ENCODE data around the gene ACOXL. TPM values are rescaled to one million over a fixed set of nuclear protein-coding genes. Genes with fewer than 3 reads are reported as not detected.

Gene ACOXL
- total RNA-seq, 4 donors from 2014 or later: 1.2 to 10.6 (median 2.1) TPM

DNA sequence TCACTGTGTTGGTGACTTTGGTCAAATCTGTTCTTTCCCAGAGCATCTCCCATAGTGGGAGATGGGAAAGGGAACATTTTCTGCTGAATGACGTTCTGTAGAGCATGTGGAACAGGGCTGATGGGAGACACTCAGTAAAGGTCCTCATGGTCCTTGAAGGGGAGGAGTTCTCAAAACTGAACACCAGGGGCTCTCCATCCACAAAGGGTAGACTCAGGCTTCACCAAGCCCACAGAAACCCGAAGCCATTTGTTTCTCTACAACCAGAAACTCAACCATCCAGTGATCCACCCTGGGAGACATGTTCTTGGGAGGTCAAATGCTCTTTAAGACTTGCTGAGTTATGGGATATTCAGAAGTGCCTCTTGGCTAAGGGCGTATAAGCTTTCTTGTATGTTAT is 131.8 kb downstream of the ACOXL start:
- Histone ChIP-seq H3K36me3 (no peaks in the 10 kb centered on the region), H3K27ac (no peak overlapping the region), H3K4me3 (replicated peaks in 1 of 3) (no peak overlapping the region), H3K4me1 (no peaks in the 10 kb centered on the region), H3K27me3 (no peaks in the 10 kb centered on the region), H3K9me3 (no peaks in the 10 kb centered on the region)
- TF ChIP-seq POLR2A (IDR thresholded peaks at IDR 0.05): no peak
- TF ChIP-seq, protein P1, sequence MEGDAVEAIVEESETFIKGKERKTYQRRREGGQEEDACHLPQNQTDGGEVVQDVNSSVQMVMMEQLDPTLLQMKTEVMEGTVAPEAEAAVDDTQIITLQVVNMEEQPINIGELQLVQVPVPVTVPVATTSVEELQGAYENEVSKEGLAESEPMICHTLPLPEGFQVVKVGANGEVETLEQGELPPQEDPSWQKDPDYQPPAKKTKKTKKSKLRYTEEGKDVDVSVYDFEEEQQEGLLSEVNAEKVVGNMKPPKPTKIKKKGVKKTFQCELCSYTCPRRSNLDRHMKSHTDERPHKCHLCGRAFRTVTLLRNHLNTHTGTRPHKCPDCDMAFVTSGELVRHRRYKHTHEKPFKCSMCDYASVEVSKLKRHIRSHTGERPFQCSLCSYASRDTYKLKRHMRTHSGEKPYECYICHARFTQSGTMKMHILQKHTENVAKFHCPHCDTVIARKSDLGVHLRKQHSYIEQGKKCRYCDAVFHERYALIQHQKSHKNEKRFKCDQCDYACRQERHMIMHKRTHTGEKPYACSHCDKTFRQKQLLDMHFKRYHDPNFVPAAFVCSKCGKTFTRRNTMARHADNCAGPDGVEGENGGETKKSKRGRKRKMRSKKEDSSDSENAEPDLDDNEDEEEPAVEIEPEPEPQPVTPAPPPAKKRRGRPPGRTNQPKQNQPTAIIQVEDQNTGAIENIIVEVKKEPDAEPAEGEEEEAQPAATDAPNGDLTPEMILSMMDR (IDR thresholded peaks at IDR 0.05): no peak
- intact Hi-C loops (cut with DNase I): no loop called here
- 89 to 98% methylated on average over 3 of the region's 3 CpGs for WGBS, 2 donors
- no peak for DNase-seq

DNA sequence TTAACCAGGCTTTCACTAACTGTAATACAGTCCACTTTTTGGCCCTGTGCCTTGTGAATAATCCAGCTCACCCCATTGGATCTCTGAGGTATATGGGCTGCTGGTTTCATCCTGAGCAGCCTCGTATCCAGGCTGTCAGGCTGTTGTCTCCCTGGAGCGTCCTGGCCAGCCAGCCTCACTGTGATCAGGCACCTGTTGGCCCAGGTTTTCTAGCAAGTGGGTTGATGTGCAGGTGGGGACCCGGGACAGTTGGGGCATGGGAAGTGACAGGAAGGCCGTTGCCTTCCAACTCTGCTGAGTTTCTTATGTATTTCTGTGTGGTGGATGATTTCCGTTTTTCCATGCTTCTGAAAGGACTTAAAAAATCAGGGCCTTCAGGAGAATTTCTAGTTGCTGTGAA is 132.4 kb downstream of the ACOXL start:
- TF ChIP-seq, protein P1 (IDR thresholded peaks at IDR 0.05): no peak
- no peak for TF ChIP-seq POLR2A (IDR thresholded peaks at IDR 0.05)
- DNase-seq: no peak
- Histone ChIP-seq H3K9me3 (no peaks in the 10 kb centered on the region), H3K4me3 (replicated peaks in 1 of 3) (no peak overlapping the region), H3K27me3 (no peaks in the 10 kb centered on the region), H3K36me3 (no peaks in the 10 kb centered on the region), H3K27ac (no peak overlapping the region), H3K4me1 (no peaks in the 10 kb centered on the region)
- intact Hi-C loops (cut with DNase I): no loop called here
- WGBS, 2 donors: 84 to 95% methylated on average over 5 of the region's 5 CpGs

- Histone ChIP-seq H3K4me1 (no peaks in the 10 kb centered on the region), H3K27ac (no peak overlapping the region), H3K9me3 (no peaks in the 10 kb centered on the region), H3K27me3 (no peaks in the 10 kb centered on the region), H3K4me3 (replicated peaks in 1 of 3) (no peak overlapping the region), H3K36me3 (no peaks in the 10 kb centered on the region)
- TF ChIP-seq, protein P1 (IDR thresholded peaks at IDR 0.05): no peak
- TF ChIP-seq POLR2A (IDR thresholded peaks at IDR 0.05): no peak
- WGBS, 2 donors: 69 to 79% methylated on average over 5 of the region's 5 CpGs
- intact Hi-C loops (cut with DNase I): no loop called here
- no peak for DNase-seq
Measured at GRCh38 chr2:110865188-110865587, 132.8 kb downstream of the ACOXL start.

DNA sequence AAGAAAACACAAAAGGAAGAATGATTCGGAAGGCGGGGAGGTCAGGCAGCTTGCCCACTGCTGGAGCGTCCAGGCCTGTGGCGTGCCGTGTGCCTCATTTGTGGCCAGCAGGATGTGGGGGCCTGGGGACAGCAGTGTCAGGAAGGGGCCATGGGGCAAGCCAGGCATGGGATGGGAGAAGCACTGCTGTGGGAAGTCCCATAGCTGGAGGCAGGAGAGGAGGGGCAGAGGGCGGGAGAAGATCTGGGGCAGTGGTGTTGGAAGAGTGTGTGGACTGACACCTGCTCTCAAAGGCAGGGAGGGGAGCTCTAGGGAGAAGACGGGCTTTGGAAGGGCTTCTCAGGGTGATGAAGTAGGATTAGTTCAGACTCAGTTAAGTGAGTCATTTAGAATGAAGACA is 133.7 kb downstream of the ACOXL start:
- H3K4me1 ChIP-seq: no peaks in the 10 kb centered on the region
- no peaks in the 10 kb centered on the region for H3K36me3 ChIP-seq
- TF ChIP-seq, protein P1 (IDR thresholded peaks at IDR 0.05): no peak
- TF ChIP-seq POLR2A (IDR thresholded peaks at IDR 0.05): no peak
- no peak for DNase-seq
- intact Hi-C loops (cut with DNase I): no loop called here
- 76 to 77% methylated on average over 7 of the region's 7 CpGs for WGBS, 2 donors
- no peaks in the 10 kb centered on the region for H3K27me3 ChIP-seq
- H3K4me3 ChIP-seq (replicated peaks in 1 of 3): no peak overlapping the region
- H3K27ac ChIP-seq: no peak overlapping the region
- H3K9me3 ChIP-seq: no peaks in the 10 kb centered on the region

DNA sequence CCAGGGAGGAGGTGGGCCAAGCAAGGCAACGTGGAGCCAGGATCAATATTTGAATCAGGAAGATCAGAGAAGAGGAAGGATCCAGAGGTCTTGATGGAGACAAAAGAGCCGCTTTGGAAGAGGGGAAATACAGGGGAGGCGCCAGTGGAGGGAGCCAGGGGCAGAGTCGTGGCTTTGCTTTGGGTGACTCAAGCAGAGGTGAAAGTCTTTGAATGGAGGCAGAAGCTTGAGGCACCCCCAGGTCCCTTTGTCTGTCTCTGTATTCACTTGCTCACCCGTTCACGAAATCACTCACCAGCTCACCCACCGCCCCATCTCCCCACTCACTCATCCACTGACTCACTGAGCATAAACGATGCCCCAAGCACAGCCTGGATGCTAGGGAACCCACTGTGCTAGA is 134.1 kb downstream of the ACOXL start:
- Histone ChIP-seq H3K4me1 (no peaks in the 10 kb centered on the region), H3K36me3 (no peaks in the 10 kb centered on the region), H3K27ac (no peak overlapping the region), H3K27me3 (no peaks in the 10 kb centered on the region), H3K4me3 (replicated peaks in 1 of 3) (no peak overlapping the region), H3K9me3 (no peaks in the 10 kb centered on the region)
- TF ChIP-seq, protein P1 (IDR thresholded peaks at IDR 0.05): no peak
- no peak for TF ChIP-seq POLR2A (IDR thresholded peaks at IDR 0.05)
- DNase-seq: no peak
- WGBS, 2 donors: 82 to 89% methylated on average over 8 of the region's 8 CpGs
- intact Hi-C loops (cut with DNase I): no loop called here
